Trophoblast cell (in vitro differentiated cells and primary cell): ENCODE data around the gene LONP2.

Source experiments
- DNase-seq, 2 donors: peaks; one replicate each; pipeline ENCODE4 v3.0.0-alpha.2; 2016
- H2AFZ ChIP-seq: 2 replicates; pipeline ENCODE4 v1.6.1; 2013; ENCODE audit warnings: low read length, moderate library complexity, mild to moderate bottlenecking; ENCODE audit not compliant: insufficient read depth, poor library complexity
- H2AK5ac ChIP-seq: 2 replicates; pipeline ENCODE4 v1.6.1; 2013; ENCODE audit warnings: mild to moderate bottlenecking, low read length
- H2BK120ac ChIP-seq: 2 replicates; pipeline ENCODE4 v1.6.1; 2013; ENCODE audit warnings: low read length, mild to moderate bottlenecking, moderate library complexity; ENCODE audit not compliant: insufficient read depth, poor library complexity
- H2BK12ac ChIP-seq: 2 replicates; pipeline ENCODE4 v1.6.1; 2013; ENCODE audit warnings: mild to moderate bottlenecking, low read length, moderate library complexity
- H2BK5ac ChIP-seq: 2 replicates; pipeline ENCODE4 v1.6.1; 2013; ENCODE audit warnings: low read length, low read depth, moderate library complexity, mild to moderate bottlenecking; ENCODE audit not compliant: poor library complexity
- H3K14ac ChIP-seq: 2 replicates; pipeline ENCODE4 v1.6.1; 2013; ENCODE audit warnings: mild to moderate bottlenecking, low read length
- H3K18ac ChIP-seq: 2 replicates; pipeline ENCODE4 v1.6.1; 2013; ENCODE audit warnings: mild to moderate bottlenecking, low read length
- H3K23ac ChIP-seq: 2 replicates; pipeline ENCODE4 v1.6.1; 2013; ENCODE audit warnings: low read length
- H3K27ac ChIP-seq: 2 replicates; pipeline ENCODE4 v1.5.1; 2013; ENCODE audit warnings: low read depth, mild to moderate bottlenecking, inconsistent platforms, low read length, moderate library complexity
- H3K27me3 ChIP-seq: 2 replicates; pipeline ENCODE4 v1.6.1; 2013; ENCODE audit warnings: inconsistent platforms, mild to moderate bottlenecking, low read length, moderate library complexity; ENCODE audit not compliant: insufficient read depth
- H3K36me3 ChIP-seq, 2 experiments: 1 replicate in 1 of 2; 2 replicates in 1 of 2; pipeline ENCODE4 v1.6.1; 2013; ENCODE audit warnings: low read length in 2 of 2, mild to moderate bottlenecking in 2 of 2, moderate library complexity in 1 of 2; ENCODE audit not compliant: insufficient read depth in 2 of 2, control insufficient read depth in 1 of 2
- H3K4ac ChIP-seq: 2 replicates; pipeline ENCODE4 v1.6.1; 2013; ENCODE audit warnings: low read depth, mild to moderate bottlenecking, low read length, moderate library complexity
- H3K4me1 ChIP-seq, 2 experiments: 1 replicate in 1 of 2; 2 replicates in 1 of 2; pipeline ENCODE4 v1.6.1; 2013; ENCODE audit warnings: low read length in 2 of 2, mild to moderate bottlenecking in 2 of 2, moderate library complexity in 1 of 2; ENCODE audit not compliant: insufficient read depth in 2 of 2, control insufficient read depth in 1 of 2
- H3K4me2 ChIP-seq: 2 replicates; pipeline ENCODE4 v1.6.1; 2013; ENCODE audit warnings: inconsistent platforms, mild to moderate bottlenecking, low read length, moderate library complexity
- H3K4me3 ChIP-seq: 2 replicates; pipeline ENCODE4 v1.5.1; 2013; ENCODE audit warnings: mild to moderate bottlenecking, low read depth, low read length, inconsistent platforms
- H3K79me1 ChIP-seq: one replicate; pipeline ENCODE4 v1.6.1; 2013; ENCODE audit warnings: low read length
- H3K79me2 ChIP-seq: 2 replicates; pipeline ENCODE4 v1.6.1; 2013; ENCODE audit warnings: low read length, mild to moderate bottlenecking; ENCODE audit not compliant: control insufficient read depth, insufficient read depth, poor library complexity
- H3K9ac ChIP-seq: 2 replicates; pipeline ENCODE4 v1.6.1; 2013; ENCODE audit warnings: mild to moderate bottlenecking, low read length
- H3K9me3 ChIP-seq: 2 replicates; pipeline ENCODE4 v1.6.1; 2013; ENCODE audit warnings: low read depth, mild to moderate bottlenecking, control low read depth, inconsistent platforms, low read length; ENCODE audit not compliant: insufficient read depth
- H4K12ac ChIP-seq: 2 replicates; pipeline ENCODE4 v1.6.1; 2013; ENCODE audit warnings: low read depth, mild to moderate bottlenecking, low read length, moderate library complexity
- H4K8ac ChIP-seq: 2 replicates; pipeline ENCODE4 v1.6.1; 2013; ENCODE audit warnings: low read depth, mild to moderate bottlenecking, low read length, moderate library complexity
- H4K91ac ChIP-seq: one replicate; pipeline ENCODE4 v1.6.1; 2013; ENCODE audit warnings: low read depth, mild to moderate bottlenecking, low read length, moderate library complexity
- WGBS: extraction: QIAGEN DNeasy Blood & Tissue Kit; methylation state at CpG from one replicate; pipeline ENCODE4 v1.1.7; 2013; ENCODE audit warnings: missing lambda C conversion rate; ENCODE audit not compliant: insufficient read length, insufficient coverage; ENCODE audit errors: extremely low coverage; 5-methylcytosine and 5-hydroxymethylcytosine counted together

The LONP2 gene

GRCh38 chr16:48340054-48340453, 96.0 kb downstream of the LONP2 start:
- H4K91ac ChIP-seq, result no peak overlapping the region
- H2AK5ac ChIP-seq, result no peak overlapping the region
- no peak overlapping the region for H3K14ac ChIP-seq
- H3K23ac ChIP-seq, result no peak overlapping the region
- H3K27ac ChIP-seq, result no peak overlapping the region
- H2AFZ ChIP-seq, result no peak overlapping the region
- peaks cover 0 to 5% of the 10 kb centered on the region in 2 experiments for H3K4me1 ChIP-seq
- H3K36me3 ChIP-seq, result peaks cover 5 to 21% of the 10 kb centered on the region in 2 experiments
- H3K4me3 ChIP-seq, result no peak overlapping the region
- no peak overlapping the region for H4K12ac ChIP-seq
- no peak overlapping the region for H3K4me2 ChIP-seq
- DNase-seq, result no peak
- no peaks in the 10 kb centered on the region for H3K9me3 ChIP-seq
- no peak overlapping the region for H4K8ac ChIP-seq
- no peak overlapping the region for H3K18ac ChIP-seq
- no peaks in the 10 kb centered on the region for H3K27me3 ChIP-seq
- no peak overlapping the region for H3K4ac ChIP-seq
- no peaks in the 10 kb centered on the region for H3K79me2 ChIP-seq
- H2BK5ac ChIP-seq, result no peak overlapping the region
- H2BK12ac ChIP-seq, result no peak overlapping the region
- WGBS, result no CpG with 5 or more reads among the region's 1 CpG
- no peak overlapping the region for H3K9ac ChIP-seq
- no peaks in the 10 kb centered on the region for H3K79me1 ChIP-seq
- no peak overlapping the region for H2BK120ac ChIP-seq

- no peaks in the 10 kb centered on the region for H3K27me3 ChIP-seq
- peaks cover 11 to 22% of the 10 kb centered on the region in 2 experiments for H3K36me3 ChIP-seq
- no peaks in the 10 kb centered on the region for H3K4me1 ChIP-seq
- H3K9me3 ChIP-seq, result no peaks in the 10 kb centered on the region
- H2AK5ac ChIP-seq, result no peak overlapping the region
- H3K18ac ChIP-seq, result no peak overlapping the region
- H2BK12ac ChIP-seq, result no peak overlapping the region
- no peaks in the 10 kb centered on the region for H3K79me2 ChIP-seq
- no peak overlapping the region for H4K91ac ChIP-seq
- H3K4ac ChIP-seq, result no peak overlapping the region
- H2BK120ac ChIP-seq, result no peak overlapping the region
- H4K12ac ChIP-seq, result no peak overlapping the region
- H3K14ac ChIP-seq, result no peak overlapping the region
- WGBS, result no CpG with 5 or more reads among the region's 2 CpGs
- no peaks in the 10 kb centered on the region for H3K79me1 ChIP-seq
- no peak overlapping the region for H3K4me2 ChIP-seq
- no peak overlapping the region for H4K8ac ChIP-seq
- H3K9ac ChIP-seq, result no peak overlapping the region
- no peak overlapping the region for H3K4me3 ChIP-seq
- H3K23ac ChIP-seq, result no peak overlapping the region
- no peak overlapping the region for H2BK5ac ChIP-seq
- no peak overlapping the region for H3K27ac ChIP-seq
- H2AFZ ChIP-seq, result no peak overlapping the region
- DNase-seq, result no peak
Observed at GRCh38 chr16:48342591-48342990, 98.5 kb downstream of the LONP2 start.

GRCh38 chr16:48347191-48347865, 103.2 kb downstream of the LONP2 start:
- H3K79me2 ChIP-seq, result no peaks in the 10 kb centered on the region
- WGBS, result no CpG with 5 or more reads among the region's 20 CpGs
- H2BK12ac ChIP-seq, result no peak overlapping the region
- DNase-seq, result no peak
- no peak overlapping the region for H4K12ac ChIP-seq
- no peak overlapping the region for H4K91ac ChIP-seq
- H3K4ac ChIP-seq, result no peak overlapping the region
- peaks cover 26 to 31% of the 10 kb centered on the region in 2 experiments for H3K36me3 ChIP-seq
- H3K18ac ChIP-seq, result no peak overlapping the region
- H2AFZ ChIP-seq, result no peak overlapping the region
- H4K8ac ChIP-seq, result no peak overlapping the region
- H3K23ac ChIP-seq, result no peak overlapping the region
- no peak overlapping the region for H3K4me3 ChIP-seq
- H2BK120ac ChIP-seq, result no peak overlapping the region
- no peak overlapping the region for H3K27ac ChIP-seq
- H3K4me2 ChIP-seq, result no peak overlapping the region
- H3K9me3 ChIP-seq, result no peaks in the 10 kb centered on the region
- no peak overlapping the region for H2AK5ac ChIP-seq
- H3K14ac ChIP-seq, result no peak overlapping the region
- no peaks in the 10 kb centered on the region for H3K4me1 ChIP-seq
- no peaks in the 10 kb centered on the region for H3K79me1 ChIP-seq
- no peaks in the 10 kb centered on the region for H3K27me3 ChIP-seq
- no peak overlapping the region for H3K9ac ChIP-seq
- H2BK5ac ChIP-seq, result no peak overlapping the region

- Histone ChIP-seq H4K91ac (no peak overlapping the region), H3K14ac (no peak overlapping the region), H2BK12ac (no peak overlapping the region), H2BK120ac (no peak overlapping the region), H4K8ac (no peak overlapping the region), H3K4ac (no peak overlapping the region), H3K27ac (no peak overlapping the region), H3K4me1 (no peaks in the 10 kb centered on the region), H3K79me1 (no peaks in the 10 kb centered on the region), H3K18ac (no peak overlapping the region), H3K23ac (no peak overlapping the region), H3K27me3 (no peaks in the 10 kb centered on the region), H3K4me2 (no peak overlapping the region), H2BK5ac (no peak overlapping the region), H3K36me3 (peaks cover 29 to 30% of the 10 kb centered on the region in 2 experiments), H4K12ac (no peak overlapping the region), H3K79me2 (no peaks in the 10 kb centered on the region), H3K9me3 (no peaks in the 10 kb centered on the region), H3K9ac (no peak overlapping the region), H2AFZ (no peak overlapping the region), H3K4me3 (no peak overlapping the region), H2AK5ac (no peak overlapping the region)
- no CpG with 5 or more reads among the region's 4 CpGs for WGBS
- no peak for DNase-seq
Observed at GRCh38 chr16:48347980-48348379, 103.9 kb downstream of the LONP2 start.
